ENCODE measurements around the gene NPEPL1. TPM values are rescaled to one million over a fixed set of nuclear protein-coding genes. Genes with fewer than 3 reads are reported as not detected.
A peak's percentile ranks its signal among the peaks of the same experiment; 100 is the strongest.

Gene NPEPL1
- total and polyA plus RNA-seq, 2 donors (not counting 3 experiments of a cell fraction or from before 2014, with no cell fraction given) = 22.5 to 40.8 TPM

- no peak for FAIRE-seq
- peak; percentile 33 for DNase-seq (ENCODE audit: low read depth, low spot score)
- Histone ChIP-seq H3K9me1 (replicated peaks; ENCODE audit: control insufficient read depth, extremely low read depth, insufficient read depth, low read length) (no peaks in the 10 kb centered on the region), H3K9me3 (replicated peaks; ENCODE audit: control insufficient read depth, insufficient read depth, low read length) (no peaks in the 10 kb centered on the region), H3K79me2 (ENCODE audit: control insufficient read depth, insufficient read depth, low read length) (peaks cover 90% of the 10 kb centered on the region), H2AFZ (ENCODE audit: low read depth, low read length) (no peak overlapping the region), H3K27ac (ENCODE audit: insufficient read depth, low read depth, low read length) (no peak overlapping the region), H3K36me3 (ENCODE audit: control insufficient read depth in 2 of 2, extremely low read depth in 1 of 2, insufficient read depth in 2 of 2, low read length in 2 of 2) (peaks cover 4% of the 10 kb centered on the region in 2 experiments), H3K27me3 (ENCODE audit: control insufficient read depth in 2 of 2, insufficient read depth in 2 of 2, low read length in 2 of 2) (no peaks in the 10 kb centered on the region), H3K4me1 (ENCODE audit: control insufficient read depth, extremely low read depth, insufficient read depth, low read length) (peaks cover 46% of the 10 kb centered on the region), H3K4me2 (ENCODE audit: insufficient read depth, low read length) (no peak overlapping the region), H4K20me1 (replicated peaks; ENCODE audit: control insufficient read depth, extremely low read depth, insufficient read depth, low read length) (peaks cover 3% of the 10 kb centered on the region), H3K9ac (replicated peaks; ENCODE audit: extremely low read depth, insufficient read depth, low read length) (peak overlapping the region; percentile 6), H3K4me3 (replicated peaks in 1 of 3; ENCODE audit: insufficient read depth in 1 of 3, low read depth in 1 of 3, low read length in 3 of 3) (no peak overlapping the region)
- no TSS peak for BruUV-seq (replicated peaks)
- ChIA-PET CTCF (interaction anchor here (0.9 to 3.6 kb wide), 3 partner anchors 9 to 180 kb away, joined by 3 to 35 read pairs (median 3); no protein-coding TSS in a partner anchor), POLR2A (interaction anchor here (1.1 kb wide), 1 partner anchor 9 kb away, joined by 3 read pairs; no protein-coding TSS in a partner anchor)
- intact Hi-C loops (cut with micrococcal nuclease) (loop anchor here (1.0 kb wide), 1 partner anchor 9 kb away; no protein-coding TSS in a partner anchor), dilution Hi-C loops (cut with MboI; ENCODE audit: extremely low pct_ligation_motif_present, low sequenced_read_pairs) (loop anchor here (25.0 kb wide), 1 partner anchor 424 kb away; the partner anchor contains the start of gene ANKRD60)
- TF ChIP-seq MYC (IDR thresholded peaks at IDR 0.05; ENCODE audit: low read depth, low read length) (no peak), CTCF (IDR thresholded peaks at IDR 0.05; ENCODE audit: extremely low read depth in 1 of 2, insufficient read depth in 1 of 2, low read depth in 1 of 2, low read length in 2 of 2) (no peak), POLR2AphosphoS5 (IDR thresholded peaks at IDR 0.05; ENCODE audit: insufficient read depth, low read depth, low read length) (no peak), JUN (IDR thresholded peaks at IDR 0.05; ENCODE audit: borderline replicate concordance, insufficient read depth, insufficient read length, low read depth) (no peak), FOS (IDR thresholded peaks at IDR 0.05; ENCODE audit: borderline replicate concordance, insufficient read depth, low read length) (no peak), POLR2A (IDR thresholded peaks at IDR 0.05; ENCODE audit: low read depth, low read length) (no peak), MAX (IDR thresholded peaks at IDR 0.05; ENCODE audit: insufficient read depth, insufficient read length) (no peak), GATA2 (IDR thresholded peaks at IDR 0.05; ENCODE audit: insufficient read depth, insufficient read length, low read depth, low read length) (no peak), EZH2 (IDR thresholded peaks at IDR 0.05; ENCODE audit: borderline replicate concordance, low read depth, low read length, severe bottlenecking) (no peak)
These were observed 31.6 kb upstream of the NPEPL1 start for GRCh38 chr20:58660855-58661597.

All from endothelial cell of umbilical vein (primary cell).